ENCODE measurements around the gene ENTPD6. TPM values are rescaled to one million over a fixed set of nuclear protein-coding genes. Genes with fewer than 3 reads are reported as not detected.
"Not testable (repeated sequence)": the region's sequence is repeated elsewhere in the genome, so short reads cannot be mapped to it uniquely, and the experiment has no call there.

Gene ENTPD6
- total RNA-seq, 4 donors from 2014 or later = 26.5 to 48.4 (median 40.2) TPM

- Histone ChIP-seq H3K27me3 (no peaks in the 10 kb centered on the region), H3K4me1 (peaks cover 3 to 32% (median 12%) of the 10 kb centered on the region in 3 donors), H3K27ac (no peak overlapping the region), H3K4me3 (no peak overlapping the region), H3K36me3 (no peaks in the 10 kb centered on the region), H3K9me3 (peaks cover 0 to 6% (median 0%) of the 10 kb centered on the region in 3 donors)
- TF ChIP-seq CTCF (IDR thresholded peaks at IDR 0.05) (no peak), POLR2A (IDR thresholded peaks at IDR 0.05) (no peak)
- intact Hi-C loops (cut with DNase I) = loop anchor here (5.0 to 10.0 kb wide), 2 partner anchors 103 to 181 kb away; no protein-coding TSS in a partner anchor
- no peak for DNase-seq
- WGBS, 2 donors = 38 to 52% methylated on average over 2 of the region's 2 CpGs
Observed at GRCh38 chr20:25177890-25178321, 17.6 kb upstream of the ENTPD6 start.

GRCh38 chr20:25178563-25179438 is 16.7 kb upstream of the ENTPD6 start:
- no peaks in the 10 kb centered on the region for H3K27me3 ChIP-seq
- peaks cover 0 to 13% (median 5%) of the 10 kb centered on the region in 3 donors for H3K9me3 ChIP-seq
- H3K4me3 ChIP-seq = no peak overlapping the region
- intact Hi-C loops (cut with DNase I) = loop anchor here (5.0 to 10.0 kb wide), 2 partner anchors 104 to 182 kb away; no protein-coding TSS in a partner anchor
- H3K27ac ChIP-seq = peak overlapping the region in 3 of 4 donors; percentile 8 to 52 (median 47)
- H3K4me1 ChIP-seq = peaks cover 3 to 25% (median 12%) of the 10 kb centered on the region in 3 donors
- TF ChIP-seq CTCF (IDR thresholded peaks at IDR 0.05) (peak; percentile 41 to 85 (median 64)), POLR2A (IDR thresholded peaks at IDR 0.05) (no peak)
- H3K36me3 ChIP-seq = no peaks in the 10 kb centered on the region
- no peak for DNase-seq
- WGBS, 2 donors = 21 to 34% methylated on average over 6 to 7 of the region's 7 CpGs

- TF ChIP-seq CTCF (IDR thresholded peaks at IDR 0.05) = no peak
- TF ChIP-seq POLR2A (IDR thresholded peaks at IDR 0.05) = no peak
- Histone ChIP-seq H3K27me3 (no peaks in the 10 kb centered on the region), H3K9me3 (peaks cover 0 to 13% (median 5%) of the 10 kb centered on the region in 3 donors), H3K4me1 (peaks cover 3 to 25% (median 12%) of the 10 kb centered on the region in 3 donors), H3K4me3 (no peak overlapping the region), H3K36me3 (no peaks in the 10 kb centered on the region), H3K27ac (peak overlapping the region in 1 of 4 donors; percentile 52)
- 45 to 56% methylated on average over 6 to 15 of the region's 15 CpGs for WGBS, 2 donors
- intact Hi-C loops (cut with DNase I) = loop anchor here (5.0 to 10.0 kb wide), 2 partner anchors 105 to 182 kb away; no protein-coding TSS in a partner anchor
- no peak for DNase-seq
Observed at GRCh38 chr20:25179439-25180089, 15.9 kb upstream of the ENTPD6 start.

GRCh38 chr20:25184391-25184790 is 11.1 kb upstream of the ENTPD6 start:
- H3K27ac ChIP-seq; H3K36me3 ChIP-seq; H3K4me3 ChIP-seq; intact Hi-C loops (cut with DNase I); H3K4me1 ChIP-seq; DNase-seq: not testable (repeated sequence)
- H3K9me3 ChIP-seq = peaks cover 0 to 13% (median 11%) of the 10 kb centered on the region in 3 donors
- WGBS, 2 donors = 82 to 86% methylated on average over 1 of the region's 1 CpG
- peaks cover 0 to 19% (median 0%) of the 10 kb centered on the region in 4 donors for H3K27me3 ChIP-seq

GRCh38 chr20:25187220-25187619 is 8.3 kb upstream of the ENTPD6 start:
- Histone ChIP-seq H3K4me1 (no peaks in the 10 kb centered on the region), H3K9me3 (peaks cover 0 to 13% (median 11%) of the 10 kb centered on the region in 3 donors)
- intact Hi-C loops (cut with DNase I) = no loop called here

More at GRCh38 chr20:25187220-25187619, 8.3 kb upstream of the ENTPD6 start:
- Histone ChIP-seq H3K36me3 (no peaks in the 10 kb centered on the region), H3K27ac (no peak overlapping the region), H3K27me3 (peaks cover 0 to 19% (median 0%) of the 10 kb centered on the region in 4 donors), H3K4me3 (no peak overlapping the region)
- no peak for TF ChIP-seq CTCF (IDR thresholded peaks at IDR 0.05)
- no peak for TF ChIP-seq POLR2A (IDR thresholded peaks at IDR 0.05)
- WGBS, 2 donors = 80 to 94% methylated on average over 2 to 3 of the region's 3 CpGs
- DNase-seq = no peak

Data from esophagus squamous epithelium (tissue), 5 donors.